Lung (tissue), 12 donors: ENCODE data around the gene ORC2. TPM values are rescaled to one million over a fixed set of nuclear protein-coding genes. Genes with fewer than 3 reads are reported as not detected.
"Not testable (repeated sequence)": the region's sequence is repeated elsewhere in the genome, so short reads cannot be mapped to it uniquely, and the experiment has no call there.

Experiments
- ATAC-seq: fragments of 200-7000 bp; cut with Tn5 transposase; one replicate; pipeline ENCODE4 v1.9.1; 2020; ENCODE audit warnings: moderate number of reproducible peaks; ENCODE audit not compliant: insufficient read depth, low FRiP score
- DNase-seq, 3 donors: peaks; one replicate each; pipeline ENCODE4 v3.0.0-alpha.2; 2013 to 2017
- H3K27ac ChIP-seq, 2 donors: one replicate each; pipeline ENCODE4 v1.5.1; 2013; ENCODE audit warnings: mild to moderate bottlenecking in 2 of 2, moderate library complexity in 2 of 2, control low read depth in 1 of 2, inconsistent platforms in 1 of 2, low read depth in 1 of 2, low read length in 1 of 2
- H3K27me3 ChIP-seq, 3 donors: one replicate each; pipeline ENCODE4 v1.5.1; 2013; ENCODE audit warnings: low read length in 2 of 3; ENCODE audit not compliant: control insufficient read depth in 3 of 3, insufficient read depth in 3 of 3
- H3K36me3 ChIP-seq, 4 donors: one replicate each; pipeline ENCODE4 v1.5.1; 2013; ENCODE audit warnings: low read length in 4 of 4, mild to moderate bottlenecking in 1 of 4, moderate library complexity in 1 of 4; ENCODE audit not compliant: control insufficient read depth in 4 of 4, insufficient read depth in 4 of 4
- H3K4me1 ChIP-seq, 5 donors: one replicate each; pipeline ENCODE4 v1.5.1; 2013; ENCODE audit warnings: low read length in 5 of 5, mild to moderate bottlenecking in 2 of 5, moderate library complexity in 1 of 5; ENCODE audit not compliant: control insufficient read depth in 5 of 5, insufficient read depth in 5 of 5
- H3K4me3 ChIP-seq: one replicate; pipeline ENCODE4 v1.5.1; 2013; ENCODE audit warnings: mild to moderate bottlenecking, control low read depth, moderate library complexity
- H3K9ac ChIP-seq, 2 donors: one replicate each; pipeline ENCODE4 v1.5.1; 2013; ENCODE audit warnings: low read length in 2 of 2, control low read depth in 1 of 2; ENCODE audit not compliant: insufficient read depth in 1 of 2
- H3K9me3 ChIP-seq, 4 donors: one replicate each; pipeline ENCODE4 v1.5.1; 2013; ENCODE audit warnings: low read length in 3 of 4, mild to moderate bottlenecking in 1 of 4, moderate library complexity in 1 of 4; ENCODE audit not compliant: control insufficient read depth in 4 of 4, insufficient read depth in 3 of 4
- WGBS, 2 donors: extraction: QIAGEN DNeasy Blood & Tissue Kit; methylation state at CpG; one replicate each; pipeline ENCODE4 v1.1.7; 2013; 5-methylcytosine and 5-hydroxymethylcytosine counted together
- polyA plus RNA-seq, 2 donors: library from polyadenylated mRNA; stranded (reverse); fragments of 200-250 nt; gene quantifications; one replicate each; pipeline ENCODE4 v1.2.1, GENCODE V29; 2013
- total RNA-seq, 2 donors: library from RNA; depleted of rRNA in 1 of 2; stranded (reverse); fragments of >200 nt in 1 of 2; gene quantifications; one replicate each; pipeline ENCODE4 v1.2.1, GENCODE V29; 2014 to 2021
- TF ChIP-seq, protein P1 (sequence below): IDR thresholded peaks from 2 replicates; pipeline ENCODE4 v1.5.1; 2012; ENCODE audit warnings: mild to moderate bottlenecking; ENCODE audit errors: control extremely low read depth, extremely low read depth
- donor health status: control.
- donor health status: control.
- donor health status: Bipolar disorder and iron deficiency.
- donor health status: healthy.
- donor health status: DM: yes; HTN: yes; CAD: no.

Gene ORC2
- total and polyA plus RNA-seq, 4 donors, result 6.0 to 34.8 (median 16.4) TPM

DNA sequence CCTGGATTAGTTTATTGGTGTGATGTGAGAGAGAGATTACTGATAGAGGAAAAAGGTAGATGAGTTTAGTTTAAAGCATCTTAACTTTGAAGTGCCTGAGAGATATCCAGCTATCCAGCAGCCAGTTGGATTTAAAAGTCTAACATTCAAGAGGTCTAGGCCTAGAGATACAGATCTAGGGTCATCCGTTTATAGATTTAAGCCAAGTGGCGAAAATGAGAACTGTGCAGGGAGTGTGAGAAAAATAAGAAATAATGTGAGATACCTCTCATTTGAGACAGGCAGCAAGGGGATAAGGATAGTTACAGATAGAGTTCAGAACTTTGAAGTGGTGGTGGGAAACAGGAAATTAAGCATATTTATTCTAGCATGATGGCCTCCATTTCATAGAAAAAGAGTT, 5.3 kb upstream of the ORC2 start:
- DNase-seq, result no peak
- 89 to 91% methylated on average over 2 of the region's 2 CpGs for WGBS, 2 donors
- TF ChIP-seq, protein P1, sequence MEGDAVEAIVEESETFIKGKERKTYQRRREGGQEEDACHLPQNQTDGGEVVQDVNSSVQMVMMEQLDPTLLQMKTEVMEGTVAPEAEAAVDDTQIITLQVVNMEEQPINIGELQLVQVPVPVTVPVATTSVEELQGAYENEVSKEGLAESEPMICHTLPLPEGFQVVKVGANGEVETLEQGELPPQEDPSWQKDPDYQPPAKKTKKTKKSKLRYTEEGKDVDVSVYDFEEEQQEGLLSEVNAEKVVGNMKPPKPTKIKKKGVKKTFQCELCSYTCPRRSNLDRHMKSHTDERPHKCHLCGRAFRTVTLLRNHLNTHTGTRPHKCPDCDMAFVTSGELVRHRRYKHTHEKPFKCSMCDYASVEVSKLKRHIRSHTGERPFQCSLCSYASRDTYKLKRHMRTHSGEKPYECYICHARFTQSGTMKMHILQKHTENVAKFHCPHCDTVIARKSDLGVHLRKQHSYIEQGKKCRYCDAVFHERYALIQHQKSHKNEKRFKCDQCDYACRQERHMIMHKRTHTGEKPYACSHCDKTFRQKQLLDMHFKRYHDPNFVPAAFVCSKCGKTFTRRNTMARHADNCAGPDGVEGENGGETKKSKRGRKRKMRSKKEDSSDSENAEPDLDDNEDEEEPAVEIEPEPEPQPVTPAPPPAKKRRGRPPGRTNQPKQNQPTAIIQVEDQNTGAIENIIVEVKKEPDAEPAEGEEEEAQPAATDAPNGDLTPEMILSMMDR, result no peak
- Histone ChIP-seq H3K27ac (no peak overlapping the region), H3K27me3 (no peaks in the 10 kb centered on the region), H3K9me3 (no peaks in the 10 kb centered on the region), H3K4me3 (no peak overlapping the region), H3K36me3 (peaks cover 0 to 2% (median 0%) of the 10 kb centered on the region in 4 donors), H3K9ac (no peak overlapping the region), H3K4me1 (peaks cover 0 to 10% (median 2%) of the 10 kb centered on the region in 5 donors)
- no peak for ATAC-seq

DNA sequence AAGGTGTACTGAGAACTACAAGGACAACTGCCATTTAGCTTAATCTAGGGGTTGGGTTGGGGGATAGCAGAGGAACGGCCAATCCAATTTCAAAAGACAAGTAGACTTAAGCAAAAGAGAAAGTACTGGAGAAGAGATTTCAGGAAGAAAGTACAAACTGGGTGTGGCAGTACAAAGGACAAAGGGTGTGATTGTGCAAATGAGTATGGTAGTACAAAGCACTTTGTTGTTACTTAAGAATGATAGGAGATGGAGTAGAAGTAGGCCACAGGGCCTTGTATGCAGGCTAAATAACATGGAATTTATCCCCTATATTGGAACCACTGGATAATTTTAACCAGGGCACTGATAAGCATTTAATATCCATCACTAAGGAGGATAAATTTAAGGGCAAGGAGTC, 4.7 kb upstream of the ORC2 start:
- Histone ChIP-seq H3K4me3 (no peak overlapping the region), H3K9ac (no peak overlapping the region), H3K4me1 (peaks cover 0 to 10% (median 2%) of the 10 kb centered on the region in 5 donors), H3K36me3 (peaks cover 0 to 2% (median 0%) of the 10 kb centered on the region in 4 donors), H3K27me3 (no peaks in the 10 kb centered on the region), H3K9me3 (no peaks in the 10 kb centered on the region), H3K27ac (no peak overlapping the region)
- TF ChIP-seq, protein P1, result no peak
- ATAC-seq, result no peak
- no peak for DNase-seq
- 40 to 70% methylated on average over 1 of the region's 1 CpG for WGBS, 2 donors

DNA sequence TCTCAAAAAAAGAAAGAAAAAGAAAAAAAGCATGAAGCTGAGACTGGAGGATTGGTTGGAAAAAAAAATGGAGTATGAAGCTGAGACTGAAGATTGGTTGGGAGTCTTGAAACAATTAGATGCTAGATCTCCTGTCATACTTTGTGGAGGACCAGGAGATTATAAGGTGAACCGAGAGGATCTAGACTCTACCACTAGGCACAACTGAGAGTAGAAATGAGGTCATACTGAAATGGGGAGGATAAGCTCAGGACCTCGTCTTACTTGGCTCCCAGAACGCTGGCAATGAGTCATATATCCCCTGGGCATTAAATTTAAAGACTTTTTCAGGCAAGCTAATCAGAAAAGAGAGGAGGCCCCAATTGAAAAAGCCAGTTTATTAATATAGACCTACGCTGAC, 3.3 kb upstream of the ORC2 start:
- H3K4me1 ChIP-seq, result peaks cover 0 to 20% (median 2%) of the 10 kb centered on the region in 5 donors
- no peaks in the 10 kb centered on the region for H3K9me3 ChIP-seq
- H3K9ac ChIP-seq, result no peak overlapping the region
- no peak overlapping the region for H3K4me3 ChIP-seq
- ATAC-seq (no peak), DNase-seq (no peak)
- 84 to 92% methylated on average over 4 of the region's 4 CpGs for WGBS, 2 donors
- H3K27me3 ChIP-seq, result no peaks in the 10 kb centered on the region
- TF ChIP-seq, protein P1, result no peak
- H3K27ac ChIP-seq, result no peak overlapping the region
- peaks cover 0 to 2% (median 0%) of the 10 kb centered on the region in 4 donors for H3K36me3 ChIP-seq

DNA sequence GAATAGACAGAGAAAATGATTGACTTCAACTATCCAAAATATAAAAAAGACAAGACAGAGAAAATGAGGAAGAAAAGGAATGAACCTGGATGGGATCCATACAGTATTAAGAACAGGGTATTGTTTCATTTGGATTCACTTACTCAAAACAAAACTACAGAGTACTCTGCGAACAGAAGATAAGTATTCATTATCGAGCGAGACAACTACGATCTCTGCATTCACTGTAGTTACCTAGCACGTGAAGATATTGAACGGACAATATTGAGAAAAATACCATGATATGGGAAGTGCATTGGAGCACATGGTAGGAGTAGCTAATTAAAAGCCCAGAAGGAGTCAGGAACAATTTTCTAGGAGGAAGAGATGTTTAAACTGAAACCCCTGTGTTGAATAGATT, 1.0 kb upstream of the ORC2 start:
- Histone ChIP-seq H3K36me3 (peaks cover 0 to 2% (median 0%) of the 10 kb centered on the region in 4 donors), H3K4me3 (no peak overlapping the region), H3K4me1 (peaks cover 0 to 25% (median 3%) of the 10 kb centered on the region in 5 donors), H3K9ac (peak overlapping the region in 1 of 2 donors; percentile 66), H3K27me3 (no peaks in the 10 kb centered on the region), H3K9me3 (no peaks in the 10 kb centered on the region), H3K27ac (no peak overlapping the region)
- TF ChIP-seq, protein P1, result no peak
- DNase-seq (no peak), ATAC-seq (no peak)
- WGBS, 2 donors, result 56% methylated on average over 6 of the region's 6 CpGs

DNA sequence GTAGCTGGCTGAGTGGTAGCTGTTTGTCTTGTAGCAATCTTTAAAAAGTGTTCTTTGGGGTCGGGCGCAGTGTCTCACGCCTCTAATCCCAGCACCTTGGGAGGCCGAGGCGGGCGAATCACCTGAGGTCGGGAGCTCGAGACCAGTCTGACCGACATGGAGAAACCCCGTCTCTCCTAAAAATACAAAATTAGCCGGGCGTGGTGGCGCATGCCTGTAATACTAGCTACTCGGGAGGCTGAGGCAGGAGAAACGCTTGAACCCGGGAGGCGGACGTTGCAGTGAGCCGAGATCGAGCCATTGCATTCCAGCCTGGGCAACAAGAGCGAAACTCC, 425 bp upstream of the ORC2 start:
- H3K4me3 ChIP-seq, result peak overlapping the region; percentile 63
- WGBS, 2 donors, result 0 to 1% methylated on average over 21 of the region's 21 CpGs
- peak overlapping the region; percentile 69 to 88 for H3K27ac ChIP-seq
- not testable (repeated sequence) for H3K9me3 ChIP-seq, DNase-seq, H3K36me3 ChIP-seq, ATAC-seq, H3K27me3 ChIP-seq
- H3K4me1 ChIP-seq, result peaks cover 0 to 25% (median 3%) of the 10 kb centered on the region in 5 donors
- peak overlapping the region; percentile 88 to 92 for H3K9ac ChIP-seq
